ENCODE results near the gene DEAF1.
A peak's percentile ranks its signal among the peaks of the same experiment; 100 is the strongest.

Gene DEAF1

DNA sequence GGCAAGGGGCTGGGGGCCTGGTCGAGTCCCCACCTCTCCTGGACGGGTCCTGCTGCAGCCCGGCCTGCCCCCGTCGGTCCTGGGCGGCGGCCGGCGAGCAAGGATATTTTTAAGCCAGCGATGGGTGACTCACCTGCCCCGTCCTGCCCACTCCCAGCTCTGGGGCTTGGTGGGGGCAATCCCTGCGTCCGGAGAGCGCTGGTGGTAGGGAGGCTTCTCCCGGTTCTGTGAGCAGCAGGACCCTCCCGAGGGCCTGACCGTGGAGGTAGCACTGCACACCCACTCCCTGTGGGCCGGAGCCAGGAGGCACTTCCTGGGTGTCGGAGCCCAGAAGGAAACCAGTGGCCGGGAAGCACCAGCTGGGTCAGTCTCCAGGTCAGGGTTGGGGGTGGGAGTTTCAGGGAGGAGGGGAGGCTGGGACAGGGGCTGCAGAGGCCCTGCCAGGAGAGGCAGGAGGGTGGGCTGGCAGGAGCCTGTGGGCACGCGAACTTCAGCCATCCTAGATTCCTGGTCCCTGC is 11.5 kb upstream of the DEAF1 start:
- Histone ChIP-seq H3K27ac (ENCODE audit: low read length) (no peak overlapping the region), H3K36me3 (ENCODE audit: control insufficient read depth, insufficient read depth, low read length) (no peaks in the 10 kb centered on the region; the same call in 1 of the 2 replicates), H3K4me1 (ENCODE audit: control insufficient read depth, insufficient read depth, low read length) (peaks cover 28% of the 10 kb centered on the region), H3K4me3 (ENCODE audit: low read length) (peak overlapping the region; percentile 38), H3K27me3 (ENCODE audit: control insufficient read depth, insufficient read depth, low read length) (no peaks in the 10 kb centered on the region), H3K9me3 (ENCODE audit: control insufficient read depth, insufficient read depth, low read length) (no peaks in the 10 kb centered on the region)
- DNase-seq (ENCODE audit: low read depth, low spot score): no peak
- WGBS (ENCODE audit: insufficient coverage, insufficient read length): no CpG with 5 or more reads among the region's 22 CpGs

DNA sequence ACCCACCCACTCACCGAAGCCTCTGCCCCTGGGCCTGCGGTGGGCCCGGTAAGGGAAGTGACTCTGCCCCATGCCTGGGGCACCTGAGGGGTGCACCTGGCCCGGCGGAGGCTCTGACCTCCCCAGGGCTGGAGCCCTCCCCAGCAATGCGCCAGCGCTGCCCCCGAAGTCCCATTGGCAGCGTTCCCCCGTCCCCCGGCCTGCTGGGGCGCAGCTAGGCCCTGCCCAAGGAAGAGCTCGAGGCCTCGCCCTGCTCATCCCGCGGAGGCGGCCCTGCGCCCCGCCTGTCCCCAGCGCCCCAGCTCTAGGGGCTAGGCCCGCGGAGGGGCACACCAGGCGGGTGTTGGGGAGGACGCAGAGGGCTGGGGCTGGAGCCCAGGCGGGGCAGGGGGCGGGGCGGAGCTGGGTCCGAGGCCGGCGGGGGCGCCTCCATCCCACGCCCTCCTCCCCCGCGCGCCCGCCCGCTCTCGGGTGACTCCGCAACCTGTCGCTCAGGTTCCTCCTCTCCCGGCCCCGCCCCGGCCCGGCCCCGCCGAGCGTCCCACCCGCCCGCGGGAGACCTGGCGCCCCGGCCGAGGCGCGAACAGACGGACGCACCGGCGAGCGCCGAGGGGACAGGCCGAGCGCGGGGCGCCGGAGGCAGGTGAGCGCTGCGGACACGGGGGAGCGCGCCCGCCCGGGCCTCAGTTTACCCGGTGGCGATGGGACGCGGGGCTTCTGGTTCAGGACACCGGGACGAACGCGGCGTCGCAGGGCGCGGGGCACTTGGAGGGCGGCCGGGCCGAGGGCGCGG is 10.8 kb upstream of the DEAF1 start, which contains the start of gene EPS8L2:
EPS8L2 (plus strand) TSS at position 586 of the 793 bp plus-strand sequence. CDS start 3,177 bp downstream, outside the sequence.
- H3K27ac ChIP-seq (ENCODE audit: low read length): no peak within 1 kb of the TSS
- DNase-seq (ENCODE audit: low read depth, low spot score): no peak
- no CpG with 5 or more reads among the region's 90 CpGs for WGBS (ENCODE audit: insufficient coverage, insufficient read length)
- peak within 1 kb of the TSS; percentile 38 for H3K4me3 ChIP-seq (ENCODE audit: low read length)
- no peaks in the 10 kb centered on the region for H3K27me3 ChIP-seq (ENCODE audit: control insufficient read depth, insufficient read depth, low read length)
- no peaks in the 10 kb centered on the region for H3K9me3 ChIP-seq (ENCODE audit: control insufficient read depth, insufficient read depth, low read length)
- peaks cover 28% of the 10 kb centered on the region for H3K4me1 ChIP-seq (ENCODE audit: control insufficient read depth, insufficient read depth, low read length)
- no peaks in the 10 kb centered on the region; the same call in 1 of the 2 replicates for H3K36me3 ChIP-seq (ENCODE audit: control insufficient read depth, insufficient read depth, low read length)

DNA sequence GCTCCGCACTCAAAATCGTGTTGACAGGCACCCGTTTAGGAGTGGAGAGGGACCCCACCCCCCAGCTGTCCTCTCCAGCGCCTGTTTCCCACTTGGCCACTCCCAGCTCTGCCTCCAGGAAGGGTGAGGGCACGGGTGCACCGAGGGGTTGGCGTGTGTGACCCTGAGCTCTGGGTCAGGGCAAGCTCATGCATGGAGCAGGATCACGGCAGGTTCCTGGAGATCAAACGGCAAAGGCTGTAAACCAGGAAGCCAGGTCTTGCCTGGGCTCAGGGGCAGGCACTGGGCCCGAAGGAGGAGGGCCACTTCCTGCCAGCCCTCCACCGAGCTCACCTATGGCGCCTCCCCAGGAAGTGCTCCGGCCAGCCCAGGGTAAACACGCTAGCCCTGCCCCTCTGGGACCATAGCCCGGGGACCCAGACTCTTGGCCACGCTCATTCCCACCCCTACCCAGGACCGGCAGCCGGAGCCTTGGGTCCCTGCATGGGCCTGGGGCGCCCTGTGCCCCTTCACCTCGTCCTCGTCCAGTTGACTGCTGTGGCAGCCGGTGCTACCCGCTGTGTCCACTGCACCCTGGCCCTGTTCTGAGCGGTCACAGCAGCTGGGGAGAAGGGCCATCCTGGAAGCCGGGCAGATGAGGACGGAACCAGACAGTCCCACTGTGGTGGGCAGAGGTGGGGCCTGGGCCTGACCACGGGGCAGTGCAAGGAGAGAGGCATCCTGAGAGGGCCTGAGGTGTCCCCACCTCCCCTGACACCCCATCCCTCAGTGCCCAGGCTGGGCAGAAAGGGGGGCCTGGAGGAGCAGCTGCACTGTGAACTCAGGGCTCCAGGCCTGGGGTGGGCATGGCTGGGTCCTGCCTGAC is 10.0 kb upstream of the DEAF1 start:
- H3K27ac ChIP-seq (ENCODE audit: low read length): no peak overlapping the region
- no peak overlapping the region for H3K4me3 ChIP-seq (ENCODE audit: low read length)
- no peaks in the 10 kb centered on the region; the same call in 1 of the 2 replicates for H3K36me3 ChIP-seq (ENCODE audit: control insufficient read depth, insufficient read depth, low read length)
- no peaks in the 10 kb centered on the region for H3K9me3 ChIP-seq (ENCODE audit: control insufficient read depth, insufficient read depth, low read length)
- H3K4me1 ChIP-seq (ENCODE audit: control insufficient read depth, insufficient read depth, low read length): peaks cover 25% of the 10 kb centered on the region
- no peaks in the 10 kb centered on the region for H3K27me3 ChIP-seq (ENCODE audit: control insufficient read depth, insufficient read depth, low read length)
- DNase-seq (ENCODE audit: low read depth, low spot score): no peak
- no CpG with 5 or more reads among the region's 27 CpGs for WGBS (ENCODE audit: insufficient coverage, insufficient read length)

DNA sequence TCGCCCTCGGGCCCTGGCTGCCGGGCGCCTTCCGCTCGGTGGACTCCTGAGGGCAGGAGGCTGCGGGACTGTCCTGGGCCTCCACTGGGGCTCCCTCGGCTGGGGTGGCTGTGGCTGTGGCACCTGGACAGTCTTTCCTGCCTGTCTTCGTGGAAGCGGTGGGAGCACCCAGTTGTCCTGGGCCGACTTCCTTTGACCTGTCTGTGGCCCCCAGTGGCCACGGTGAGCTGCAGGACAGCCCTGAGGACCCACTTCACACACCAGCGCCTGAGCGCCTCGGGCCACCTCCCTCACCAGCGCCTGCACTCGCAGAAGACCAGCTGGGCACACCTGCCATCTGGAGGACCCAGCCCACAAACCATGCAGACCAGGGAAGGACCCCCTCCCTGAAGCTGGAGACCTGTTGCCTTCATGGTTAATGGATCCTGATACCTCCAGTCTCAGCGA is 9.2 kb upstream of the DEAF1 start:
- Histone ChIP-seq H3K27ac (ENCODE audit: low read length) (no peak overlapping the region), H3K36me3 (ENCODE audit: control insufficient read depth, insufficient read depth, low read length) (no peaks in the 10 kb centered on the region; the same call in 1 of the 2 replicates), H3K27me3 (ENCODE audit: control insufficient read depth, insufficient read depth, low read length) (no peaks in the 10 kb centered on the region), H3K4me3 (ENCODE audit: low read length) (no peak overlapping the region), H3K4me1 (ENCODE audit: control insufficient read depth, insufficient read depth, low read length) (peaks cover 22% of the 10 kb centered on the region), H3K9me3 (ENCODE audit: control insufficient read depth, insufficient read depth, low read length) (no peaks in the 10 kb centered on the region)
- no peak for DNase-seq (ENCODE audit: low read depth, low spot score)
- no CpG with 5 or more reads among the region's 18 CpGs for WGBS (ENCODE audit: insufficient coverage, insufficient read length)

DNA sequence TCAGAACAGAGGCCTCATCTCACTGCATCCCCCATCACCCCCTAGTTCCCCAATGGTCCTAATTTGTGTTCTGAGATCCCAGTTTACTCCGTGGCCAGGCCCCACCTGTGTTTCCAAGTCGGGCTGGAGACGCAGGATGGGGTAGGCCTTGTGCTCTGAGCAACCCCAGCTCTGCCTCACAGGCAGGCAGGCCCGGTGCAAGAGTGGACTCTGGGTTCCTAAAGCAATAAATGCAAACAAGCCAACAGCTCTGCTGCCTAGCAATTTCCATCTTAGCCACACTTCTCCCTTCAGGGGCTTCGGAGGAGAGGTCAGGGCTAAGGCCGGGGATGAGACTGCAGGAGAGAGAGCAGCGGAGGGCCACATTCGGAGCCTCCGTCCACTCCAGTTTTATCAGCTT is 8.5 kb upstream of the DEAF1 start:
- Histone ChIP-seq H3K36me3 (ENCODE audit: control insufficient read depth, insufficient read depth, low read length) (no peaks in the 10 kb centered on the region; the same call in 1 of the 2 replicates), H3K4me1 (ENCODE audit: control insufficient read depth, insufficient read depth, low read length) (peaks cover 19% of the 10 kb centered on the region), H3K27ac (ENCODE audit: low read length) (no peak overlapping the region), H3K27me3 (ENCODE audit: control insufficient read depth, insufficient read depth, low read length) (no peaks in the 10 kb centered on the region), H3K9me3 (ENCODE audit: control insufficient read depth, insufficient read depth, low read length) (no peaks in the 10 kb centered on the region), H3K4me3 (ENCODE audit: low read length) (no peak overlapping the region)
- no peak for DNase-seq (ENCODE audit: low read depth, low spot score)
- no CpG with 5 or more reads among the region's 9 CpGs for WGBS (ENCODE audit: insufficient coverage, insufficient read length)

DNA sequence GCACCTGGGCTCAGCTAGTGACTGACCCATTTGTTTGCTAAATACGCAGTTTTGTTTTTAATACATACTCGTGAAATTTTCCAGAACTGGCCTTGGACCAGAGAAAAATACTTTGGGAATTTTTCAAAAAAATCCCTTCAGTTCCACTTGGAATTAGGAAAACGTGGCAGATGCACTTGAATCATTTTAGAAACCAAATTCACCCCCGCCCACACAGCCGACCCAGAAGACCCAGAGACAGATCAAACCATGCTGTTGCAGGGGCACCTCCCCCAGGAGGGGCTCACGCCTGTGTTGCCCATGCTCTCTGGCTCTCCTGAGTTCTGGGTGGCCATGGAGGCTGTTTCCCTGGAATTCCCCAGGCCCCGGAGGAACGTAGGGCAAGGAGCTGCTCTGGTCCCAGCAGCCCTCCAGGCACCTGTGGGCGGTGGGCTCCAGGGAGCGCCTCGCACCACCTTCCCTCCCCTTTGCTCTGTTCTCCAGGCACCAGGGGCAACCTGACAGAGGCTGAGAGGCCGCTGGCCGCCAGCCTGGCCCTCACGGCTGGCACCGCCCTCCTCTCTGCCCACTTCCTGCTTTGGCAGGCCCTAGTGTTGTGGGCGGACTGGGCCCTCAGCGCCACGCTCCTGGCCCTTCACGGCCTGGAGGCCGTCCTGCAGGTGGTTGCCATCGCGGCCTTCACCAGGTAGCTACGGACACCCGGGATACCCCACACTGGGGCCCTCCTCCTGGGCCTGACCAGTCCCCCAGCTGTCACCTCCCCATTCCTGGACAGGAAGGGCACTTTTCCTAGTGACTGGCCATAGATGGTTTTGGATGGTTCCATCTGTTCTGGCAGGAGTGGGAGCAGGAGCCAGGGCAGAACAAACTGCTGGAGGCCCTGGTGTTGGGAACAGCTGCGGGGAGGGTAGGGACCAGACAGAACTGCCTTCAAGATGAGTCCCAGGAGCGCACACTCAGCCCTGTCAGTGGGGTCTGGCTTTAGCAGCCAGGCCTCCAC is 7.7 kb upstream of the DEAF1 start:
- no peak for DNase-seq (ENCODE audit: low read depth, low spot score)
- no peak overlapping the region for H3K4me3 ChIP-seq (ENCODE audit: low read length)
- WGBS (ENCODE audit: insufficient coverage, insufficient read length): no CpG with 5 or more reads among the region's 26 CpGs
- no peaks in the 10 kb centered on the region for H3K9me3 ChIP-seq (ENCODE audit: control insufficient read depth, insufficient read depth, low read length)
- no peaks in the 10 kb centered on the region for H3K27me3 ChIP-seq (ENCODE audit: control insufficient read depth, insufficient read depth, low read length)
- peaks cover 18% of the 10 kb centered on the region for H3K4me1 ChIP-seq (ENCODE audit: control insufficient read depth, insufficient read depth, low read length)
- H3K27ac ChIP-seq (ENCODE audit: low read length): no peak overlapping the region
- no peaks in the 10 kb centered on the region; the same call in 1 of the 2 replicates for H3K36me3 ChIP-seq (ENCODE audit: control insufficient read depth, insufficient read depth, low read length)

DNA sequence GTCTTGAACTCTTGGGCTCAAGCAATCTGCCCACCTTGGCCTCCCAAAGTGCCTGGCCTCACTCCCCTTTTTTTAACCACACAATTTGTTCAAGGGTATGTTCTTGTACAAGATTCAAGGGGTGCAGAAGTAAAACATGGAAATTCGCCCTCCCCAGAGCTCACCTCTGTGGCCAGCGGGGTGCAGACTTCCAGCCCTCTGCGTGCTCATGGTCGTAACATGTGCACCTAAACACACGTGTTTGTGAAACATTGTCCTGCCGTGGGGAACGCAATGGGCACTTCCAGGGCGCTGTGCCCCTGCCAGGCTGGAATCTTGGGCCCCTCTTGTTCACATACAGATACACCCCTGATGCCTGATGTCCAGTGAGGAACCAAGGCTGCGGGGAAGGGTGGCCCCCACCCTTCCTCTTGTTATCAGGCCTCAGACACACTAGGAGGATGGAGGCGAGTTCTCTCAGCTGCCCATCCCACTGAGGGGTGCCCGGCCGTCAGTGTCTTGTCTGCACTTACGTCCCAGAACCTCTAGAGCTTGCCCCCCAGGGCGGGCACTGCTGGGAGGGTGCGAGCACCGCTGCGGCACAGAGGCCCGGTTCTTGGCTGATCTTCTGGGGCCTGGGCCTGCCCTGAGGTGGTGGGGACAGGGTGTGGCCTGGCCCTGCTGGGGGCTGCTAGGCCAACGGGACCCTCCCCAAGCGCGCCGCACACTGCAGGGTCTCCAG is 6.9 kb upstream of the DEAF1 start:
- Histone ChIP-seq H3K4me1 (ENCODE audit: control insufficient read depth, insufficient read depth, low read length) (peaks cover 10% of the 10 kb centered on the region), H3K9me3 (ENCODE audit: control insufficient read depth, insufficient read depth, low read length) (no peaks in the 10 kb centered on the region), H3K4me3 (ENCODE audit: low read length) (no peak overlapping the region), H3K36me3 (ENCODE audit: control insufficient read depth, insufficient read depth, low read length) (no peaks in the 10 kb centered on the region; the same call in 1 of the 2 replicates), H3K27me3 (ENCODE audit: control insufficient read depth, insufficient read depth, low read length) (no peaks in the 10 kb centered on the region), H3K27ac (ENCODE audit: low read length) (no peak overlapping the region)
- no peak for DNase-seq (ENCODE audit: low read depth, low spot score)
- no CpG with 5 or more reads among the region's 22 CpGs for WGBS (ENCODE audit: insufficient coverage, insufficient read length)

DNA sequence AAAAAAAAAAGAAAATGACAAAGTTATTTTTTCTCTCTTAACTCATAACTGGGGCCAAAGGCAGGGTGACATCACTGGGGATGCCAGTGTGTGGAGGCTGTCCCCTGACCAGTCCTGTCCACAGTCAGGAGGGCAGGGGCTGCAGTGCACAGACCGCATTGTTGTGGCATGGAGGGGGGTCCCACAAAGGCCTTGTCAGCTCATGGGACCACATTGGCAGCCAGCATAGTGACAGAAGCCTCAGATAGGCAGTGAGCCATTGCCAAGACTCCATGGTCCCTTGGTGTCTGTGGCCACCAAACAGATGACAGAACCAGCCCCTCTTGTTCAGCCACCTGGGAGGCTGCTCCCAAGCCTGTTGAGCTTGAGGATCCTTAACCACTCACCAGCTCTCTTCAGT is 4.7 kb upstream of the DEAF1 start:
- Histone ChIP-seq H3K27me3 (ENCODE audit: control insufficient read depth, insufficient read depth, low read length) (no peaks in the 10 kb centered on the region), H3K36me3 (ENCODE audit: control insufficient read depth, insufficient read depth, low read length) (no peaks in the 10 kb centered on the region), H3K4me1 (ENCODE audit: control insufficient read depth, insufficient read depth, low read length) (peaks cover 3% of the 10 kb centered on the region; the same call in 1 of the 2 replicates), H3K27ac (ENCODE audit: low read length) (no peak overlapping the region), H3K9me3 (ENCODE audit: control insufficient read depth, insufficient read depth, low read length) (no peaks in the 10 kb centered on the region), H3K4me3 (ENCODE audit: low read length) (no peak overlapping the region)
- WGBS (ENCODE audit: insufficient coverage, insufficient read length): no CpG with 5 or more reads among the region's 1 CpG
- DNase-seq (ENCODE audit: low read depth, low spot score): no peak

DNA sequence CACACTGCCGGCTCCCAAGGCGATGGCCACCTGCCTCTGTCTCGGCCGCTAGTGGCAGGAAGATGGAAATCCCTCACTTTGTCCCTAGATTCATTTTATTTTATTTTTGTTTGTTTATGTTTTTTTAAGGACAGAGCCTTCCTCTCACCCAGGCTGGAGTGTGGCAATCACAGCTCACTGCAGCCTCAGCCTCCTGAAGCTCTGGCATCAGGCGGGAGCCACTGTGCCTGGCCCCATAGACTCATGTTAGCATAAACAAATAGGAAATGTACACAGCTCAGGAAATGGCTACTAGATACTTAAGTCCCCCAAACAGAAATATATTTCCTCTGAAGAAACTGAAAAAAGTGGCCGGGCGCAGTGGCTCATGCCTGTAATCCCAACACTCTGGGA is 4.1 kb upstream of the DEAF1 start:
- Histone ChIP-seq H3K27me3 (ENCODE audit: control insufficient read depth, insufficient read depth, low read length) (no peaks in the 10 kb centered on the region), H3K9me3 (ENCODE audit: control insufficient read depth, insufficient read depth, low read length) (no peaks in the 10 kb centered on the region), H3K4me3 (ENCODE audit: low read length) (no peak overlapping the region), H3K4me1 (ENCODE audit: control insufficient read depth, insufficient read depth, low read length) (peaks cover 8% of the 10 kb centered on the region), H3K36me3 (ENCODE audit: control insufficient read depth, insufficient read depth, low read length) (no peaks in the 10 kb centered on the region), H3K27ac (ENCODE audit: low read length) (no peak overlapping the region)
- no peak for DNase-seq (ENCODE audit: low read depth, low spot score)
- WGBS (ENCODE audit: insufficient coverage, insufficient read length): no CpG with 5 or more reads among the region's 7 CpGs
